HG03571 (cell line): ENCODE data around the gene NUDT17.
"Not testable (repeated sequence)": the region's sequence is repeated elsewhere in the genome, so short reads cannot be mapped to it uniquely, and the experiment has no call there.

Experiments used
- ATAC-seq: cut with Tn5 transposase; IDR thresholded peaks from one replicate; pipeline ENCODE4 v1.9.1; 2021; ENCODE audit not compliant: unreplicated experiment

Gene NUDT17

GRCh38 chr1:145845514-145846161, at the start of gene NUDT17:
NUDT17 (plus strand) TSS chr1:145845630; CDS start chr1:145845641, 11 bp downstream.
- ATAC-seq: peak; percentile 56

GRCh38 chr1:145796753-145797152, 48.7 kb upstream of the NUDT17 start:
- no peak for ATAC-seq

GRCh38 chr1:145799806-145800205, 45.6 kb upstream of the NUDT17 start:
- ATAC-seq: no peak

- no peak for ATAC-seq
These were observed 41.0 kb upstream of the NUDT17 start for GRCh38 chr1:145804235-145805045.

GRCh38 chr1:145805057-145805456, 40.4 kb upstream of the NUDT17 start:
- no peak for ATAC-seq

GRCh38 chr1:145806408-145806807, 39.0 kb upstream of the NUDT17 start:
- ATAC-seq: no peak

GRCh38 chr1:145806844-145807243, 38.6 kb upstream of the NUDT17 start:
- no peak for ATAC-seq

- ATAC-seq: not testable (repeated sequence)
These were observed 32.2 kb upstream of the NUDT17 start for GRCh38 chr1:145812977-145813810.

- not testable (repeated sequence) for ATAC-seq
These were observed 27.3 kb upstream of the NUDT17 start for GRCh38 chr1:145818095-145818494.

- not testable (repeated sequence) for ATAC-seq
These were observed 22.6 kb upstream of the NUDT17 start for GRCh38 chr1:145822779-145823331.

- ATAC-seq: peak; percentile 83
These were observed 21.6 kb upstream of the NUDT17 start, which contains the start of the genes POLR3C and RNF115 for GRCh38 chr1:145823565-145824498. POLR3C (plus strand) TSS chr1:145824200; CDS start chr1:145825777, 1,577 bp downstream. RNF115 (minus strand) TSS chr1:145824095; CDS start chr1:145823873, 222 bp downstream.

- ATAC-seq: no peak
These were observed 21.0 kb upstream of the NUDT17 start for GRCh38 chr1:145824499-145824842.

GRCh38 chr1:145826030-145826429, 19.4 kb upstream of the NUDT17 start:
- no peak for ATAC-seq

- no peak for ATAC-seq
These were observed 17.5 kb upstream of the NUDT17 start for GRCh38 chr1:145827966-145828365.

GRCh38 chr1:145828367-145829026, 16.9 kb upstream of the NUDT17 start:
- ATAC-seq: no peak

- ATAC-seq: not testable (repeated sequence)
These were observed 14.6 kb upstream of the NUDT17 start for GRCh38 chr1:145830810-145831209.

GRCh38 chr1:145837656-145838055, 7.8 kb upstream of the NUDT17 start:
- no peak for ATAC-seq

GRCh38 chr1:145843031-145843430, 2.4 kb upstream of the NUDT17 start:
- ATAC-seq: no peak

- peak; percentile 71 for ATAC-seq
These were observed 301 bp upstream of the NUDT17 start for GRCh38 chr1:145845144-145845513.
